GM19023 (cell line): ENCODE measurements around the gene MYRFL.
A peak's percentile ranks its signal among the peaks of the same experiment; 100 is the strongest.

Experiments used
- ATAC-seq: cut with Tn5 transposase; IDR thresholded peaks from one replicate; pipeline ENCODE4 v1.9.1; 2021; ENCODE audit warnings: mild to moderate bottlenecking, moderate library complexity; ENCODE audit not compliant: unreplicated experiment

Gene MYRFL

GRCh38 chr12:69929531-69929930, 104.5 kb downstream of the MYRFL start:
- ATAC-seq = no peak

DNA sequence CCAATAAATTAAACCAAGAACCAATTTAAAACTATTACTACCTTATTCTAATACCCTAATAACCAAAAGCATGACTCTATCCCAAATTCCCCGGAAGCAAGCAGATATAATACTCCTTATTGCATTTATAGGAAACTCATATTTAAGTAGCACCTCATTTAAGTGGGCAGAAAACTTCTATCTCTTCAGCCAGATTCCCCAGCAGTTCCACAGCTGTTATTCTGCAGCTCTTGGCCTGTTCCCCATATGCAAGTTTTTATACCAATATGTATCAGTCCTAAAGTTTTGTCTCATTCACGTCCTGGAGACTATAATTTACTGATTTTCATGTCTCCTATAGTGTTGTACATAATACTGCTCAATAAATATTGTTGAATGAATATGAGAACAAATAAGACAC, 106.5 kb downstream of the MYRFL start:
- ATAC-seq = no peak

DNA sequence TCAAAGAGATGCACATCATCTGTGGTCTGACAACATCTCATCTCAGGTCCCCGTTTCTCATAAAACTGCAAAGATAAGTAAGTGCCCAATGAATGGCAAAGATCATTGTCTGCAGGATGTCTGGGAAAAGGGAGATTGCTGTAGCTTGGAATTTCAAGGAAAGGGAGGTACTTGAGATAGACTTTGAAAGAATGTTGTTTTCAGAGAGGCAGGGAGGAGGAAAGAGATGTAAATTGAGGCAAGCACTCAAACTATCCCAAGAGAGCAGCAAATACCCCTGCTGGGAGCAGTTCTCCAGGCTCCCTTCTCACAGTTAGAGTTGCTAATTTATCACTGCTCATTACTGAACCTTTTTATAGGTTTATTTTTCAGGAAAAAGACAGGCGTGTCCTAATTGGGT, 107.1 kb downstream of the MYRFL start:
- ATAC-seq = no peak

DNA sequence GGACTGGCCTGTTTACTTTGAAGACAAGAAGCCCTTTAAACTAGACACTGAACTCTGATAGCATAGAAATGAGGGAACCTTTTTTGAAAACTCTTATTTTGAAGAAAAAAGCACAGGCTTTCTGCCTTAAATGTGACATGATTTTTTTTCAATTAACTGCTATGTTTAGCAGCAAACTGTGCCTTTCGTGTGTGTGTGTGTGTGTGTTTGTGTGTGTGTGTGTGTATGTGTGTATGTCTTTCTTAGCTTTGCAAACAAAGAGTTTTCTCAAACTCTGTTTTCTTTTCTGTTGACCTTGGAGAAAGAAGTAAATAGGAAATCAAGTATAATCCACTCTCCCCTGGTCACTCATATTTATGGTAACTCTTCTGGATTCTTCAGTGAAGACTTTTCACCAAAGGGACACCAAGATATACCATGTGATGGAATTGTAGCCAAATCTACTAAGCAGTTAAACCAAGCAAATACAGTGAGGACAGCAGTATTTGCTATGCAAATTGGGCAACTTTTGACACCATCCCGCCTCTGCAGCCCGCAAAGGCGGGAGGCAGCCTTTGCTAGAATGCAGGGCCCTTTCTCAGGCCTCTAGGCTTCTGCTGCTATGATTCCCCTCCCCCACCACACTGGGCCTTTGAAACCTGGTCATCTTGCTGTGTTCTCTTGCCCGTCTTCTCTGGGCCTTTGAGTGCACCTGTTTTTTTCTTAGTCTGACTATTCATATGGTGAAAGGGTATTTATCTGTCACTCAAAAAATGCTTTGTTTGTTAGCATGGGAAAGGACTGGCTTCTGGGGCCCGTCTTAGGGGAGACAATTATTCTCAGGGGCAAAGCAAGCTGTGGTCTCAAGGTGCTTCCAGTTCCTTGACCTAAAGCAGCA, 107.9 kb downstream of the MYRFL start:
- peak; percentile 59 for ATAC-seq

DNA sequence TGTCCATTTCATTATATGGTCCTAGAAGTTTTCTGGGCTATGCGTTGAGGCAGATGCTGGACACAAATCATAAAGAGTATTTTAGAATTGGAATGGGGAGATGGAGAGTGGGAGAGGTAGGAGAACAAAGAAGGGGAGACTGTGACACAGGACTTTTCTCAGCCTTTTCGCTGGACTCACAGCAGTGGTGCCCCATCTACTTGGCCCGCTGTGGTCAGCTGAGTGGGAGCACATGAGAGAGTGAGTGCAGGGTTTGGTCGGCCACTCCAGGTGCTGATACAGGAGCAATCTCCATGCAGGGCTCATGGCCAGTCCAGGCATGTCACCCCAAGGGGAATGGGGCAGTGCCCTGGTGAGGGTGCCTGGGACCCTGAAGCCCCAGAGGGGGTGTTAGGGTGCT, 109.0 kb downstream of the MYRFL start:
- ATAC-seq = no peak

DNA sequence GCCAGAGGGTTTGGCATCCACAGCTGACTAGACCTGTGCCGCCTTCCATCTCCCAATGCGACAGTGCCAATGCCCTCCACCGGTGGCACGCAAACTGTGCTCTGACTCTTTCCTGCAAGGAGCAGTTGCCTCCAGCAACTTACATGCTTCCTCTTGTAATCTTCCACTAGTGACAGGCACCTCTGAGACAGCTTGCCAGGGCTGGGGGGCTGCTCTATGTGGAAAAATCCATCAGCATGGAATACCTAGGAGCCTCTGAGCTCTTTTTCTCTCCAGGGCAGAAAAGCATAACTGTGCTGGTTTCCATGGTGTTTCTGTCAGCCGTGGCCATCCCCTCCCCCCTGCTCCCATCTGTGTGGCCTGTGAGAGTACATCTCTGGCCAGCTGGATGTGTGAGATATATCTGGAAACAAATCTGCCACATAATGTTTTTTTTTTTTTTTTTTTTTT, 110.6 kb downstream of the MYRFL start:
- ATAC-seq = no peak

DNA sequence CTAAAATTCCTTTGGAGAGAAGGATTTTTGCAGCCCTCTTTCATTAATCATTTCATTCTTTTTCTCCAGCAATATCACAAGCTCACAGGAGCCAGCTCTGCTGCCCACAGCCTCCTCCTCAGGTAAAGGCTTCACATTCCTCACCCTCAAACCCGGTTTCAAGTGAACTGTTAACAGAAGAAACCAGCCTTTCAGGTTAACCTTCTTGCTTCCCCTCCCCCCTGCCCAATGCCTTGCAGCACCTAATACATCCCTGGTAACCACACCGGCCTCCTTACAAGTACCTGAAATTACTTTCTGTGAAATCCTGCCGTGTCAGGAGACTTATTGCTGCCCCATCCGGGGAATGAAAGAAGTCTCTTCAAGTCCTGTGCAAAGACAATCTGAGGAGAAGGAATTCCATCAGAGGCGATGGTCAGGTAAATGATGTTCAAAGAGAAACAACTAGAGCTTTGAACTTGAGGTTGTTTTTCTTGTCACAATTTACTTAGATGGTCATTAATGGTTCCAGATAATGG, 111.2 kb downstream of the MYRFL start:
- ATAC-seq = no peak

DNA sequence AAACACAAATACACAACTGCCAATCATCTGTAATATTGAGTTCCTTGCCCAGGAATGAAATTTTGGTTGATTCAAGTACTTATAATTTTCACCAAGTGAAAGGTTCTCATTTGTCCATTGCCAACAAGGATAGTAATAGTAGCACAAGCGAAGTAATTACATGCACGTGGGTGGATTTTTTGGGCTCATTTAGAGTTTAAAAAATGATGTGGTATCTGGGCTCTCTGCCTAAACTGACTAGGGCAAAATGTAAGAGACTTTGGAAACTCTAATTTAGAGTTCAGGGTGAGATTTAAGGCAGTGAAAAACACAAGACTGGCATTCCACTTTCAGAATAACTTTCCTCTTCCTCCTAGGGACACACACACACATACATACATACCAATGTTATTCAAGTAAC, 111.7 kb downstream of the MYRFL start:
- ATAC-seq = no peak

DNA sequence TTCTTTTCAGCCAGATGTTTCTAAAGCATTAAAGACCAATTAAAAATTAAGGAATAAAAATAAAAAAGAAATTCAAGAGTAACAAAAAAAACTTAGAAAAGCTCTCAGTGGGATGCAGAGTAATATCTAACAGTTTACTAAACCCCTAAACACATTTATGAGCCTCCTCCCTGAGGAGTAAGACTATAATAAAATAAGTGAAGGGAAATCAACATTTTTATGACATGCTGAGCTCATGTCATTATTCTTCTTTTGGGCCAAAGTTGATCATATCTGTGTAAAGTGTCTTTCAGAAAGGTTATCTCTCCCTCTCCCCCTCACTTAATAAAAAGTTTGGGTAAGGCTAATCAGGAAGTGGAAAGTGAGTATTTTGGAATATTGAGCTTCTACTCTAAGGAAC, 122.1 kb downstream of the MYRFL start:
- no peak for ATAC-seq

DNA sequence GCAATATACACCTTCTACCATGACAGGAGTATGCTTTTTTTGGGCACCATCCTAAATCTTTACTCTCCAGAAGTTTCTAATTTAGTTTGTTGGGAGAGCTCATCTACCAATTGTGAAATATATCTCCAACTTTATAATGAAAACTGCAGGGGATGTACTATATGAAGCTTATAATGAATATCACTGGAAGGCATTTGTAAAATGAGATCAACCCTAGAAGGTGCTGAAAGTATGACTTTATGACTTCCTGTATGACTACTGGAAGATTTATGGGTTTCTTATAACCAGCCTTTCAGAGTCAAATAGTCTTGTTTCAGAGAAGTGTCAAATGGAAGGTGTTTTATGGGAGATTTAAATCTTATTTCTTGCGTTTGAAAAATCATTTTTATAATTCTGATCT, 122.9 kb downstream of the MYRFL start:
- ATAC-seq = no peak

DNA sequence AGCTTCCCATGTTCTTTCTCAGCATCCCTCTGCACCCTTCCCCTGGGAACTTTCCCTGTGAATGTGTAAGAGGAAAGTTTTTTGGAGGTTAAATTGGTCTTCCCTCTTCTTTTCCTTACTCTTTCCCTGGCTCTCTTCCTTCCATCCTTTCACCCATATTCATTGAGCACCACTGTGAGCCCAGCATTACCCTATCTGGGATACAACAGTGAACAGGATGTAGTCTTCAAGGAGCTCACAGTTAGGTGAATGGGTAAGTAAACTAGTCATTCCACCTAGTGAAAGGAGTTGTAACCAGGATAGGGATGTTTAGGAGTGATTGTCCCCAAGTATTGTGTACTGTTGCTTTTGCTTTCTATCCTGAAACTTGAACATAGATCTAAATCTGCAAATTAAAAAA, 123.8 kb downstream of the MYRFL start:
- no peak for ATAC-seq

- ATAC-seq = no peak
Observed at GRCh38 chr12:69949311-69950002, 124.4 kb downstream of the MYRFL start.

- no peak for ATAC-seq
Observed at GRCh38 chr12:69951108-69951507, 126.1 kb downstream of the MYRFL start.

DNA sequence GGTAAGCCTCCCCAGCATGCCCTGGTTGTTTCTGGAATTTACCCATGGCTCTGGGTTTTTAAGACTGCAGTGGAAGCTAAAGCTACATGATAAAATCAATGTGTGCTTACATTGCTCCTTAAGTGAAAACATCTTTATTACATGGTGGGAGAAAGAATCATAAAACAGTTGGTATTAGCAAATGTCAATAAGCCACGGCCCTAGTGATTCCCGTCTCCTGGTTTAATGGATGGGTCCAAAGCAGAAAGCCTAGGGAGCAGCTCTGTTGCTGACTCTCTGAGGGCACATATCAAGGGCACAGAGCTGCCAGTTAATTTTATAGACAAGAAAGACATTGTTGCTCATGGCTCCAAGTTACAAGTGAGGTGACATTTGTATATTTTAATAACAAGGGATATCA, 127.9 kb downstream of the MYRFL start:
- no peak for ATAC-seq

DNA sequence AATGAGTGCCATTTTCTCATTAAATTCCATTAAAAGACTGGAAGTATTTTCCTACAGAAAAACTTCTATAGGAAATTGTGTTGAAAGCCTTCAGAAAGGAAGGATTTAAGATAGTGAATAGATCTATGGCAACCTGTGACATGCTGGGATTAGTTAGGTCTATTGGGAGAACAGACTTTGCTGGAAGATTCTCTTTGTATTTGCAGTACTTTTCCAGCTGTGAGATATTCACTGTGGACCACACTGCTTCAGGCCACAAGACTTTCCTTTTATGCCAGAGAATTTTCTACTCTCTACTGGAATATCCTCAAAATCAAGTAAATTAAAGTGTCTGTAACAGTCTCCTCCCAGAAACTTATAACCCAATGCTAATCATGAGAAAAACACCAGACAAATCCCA, 136.2 kb downstream of the MYRFL start:
- ATAC-seq = no peak

DNA sequence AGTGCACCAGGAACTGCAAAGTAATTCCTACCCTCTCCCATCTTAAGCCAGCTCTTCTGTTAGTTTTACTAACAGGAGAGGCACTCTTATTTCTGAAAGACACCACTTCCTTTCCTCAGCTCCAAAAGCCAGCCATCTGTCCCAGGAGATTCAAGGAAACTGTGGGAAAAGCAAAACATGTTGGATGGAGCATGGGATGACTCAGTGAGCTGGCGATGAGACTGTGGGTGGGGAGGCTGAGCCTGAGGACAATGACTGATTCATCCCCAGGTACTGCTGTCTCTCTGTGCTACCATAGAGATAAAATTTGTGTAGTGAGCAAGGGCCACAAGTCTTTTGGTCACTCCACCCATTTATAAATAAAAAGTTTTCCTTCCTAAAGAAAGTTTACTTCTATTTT, 141.4 kb downstream of the MYRFL start:
- ATAC-seq = no peak

GRCh38 chr12:69966839-69967238, 141.8 kb downstream of the MYRFL start:
- no peak for ATAC-seq

DNA sequence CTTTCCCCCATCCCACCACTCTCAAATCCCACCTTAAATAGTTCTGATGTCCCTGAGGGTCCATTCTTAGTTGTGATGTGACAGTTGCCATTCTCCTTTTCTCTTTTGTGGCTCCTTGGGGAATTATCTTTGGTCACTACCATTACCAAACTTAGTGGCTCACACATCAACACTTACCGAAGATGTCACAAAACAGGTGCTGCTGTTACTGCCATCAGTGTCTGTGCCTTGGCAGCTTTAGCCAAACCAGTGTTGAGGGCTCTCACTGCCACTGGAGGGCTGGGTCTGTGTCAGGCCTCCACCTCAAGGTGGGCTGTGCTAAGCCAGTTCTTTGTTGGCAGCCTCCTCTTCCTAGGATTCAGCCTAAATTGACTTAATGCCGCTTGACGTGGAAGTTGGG, 144.0 kb downstream of the MYRFL start:
- ATAC-seq = no peak

GRCh38 chr12:69972136-69972535, 147.1 kb downstream of the MYRFL start:
- no peak for ATAC-seq

GRCh38 chr12:69978020-69978419, 153.0 kb downstream of the MYRFL start:
- no peak for ATAC-seq

GRCh38 chr12:69981881-69982475, 157.0 kb downstream of the MYRFL start:
- no peak for ATAC-seq

- no peak for ATAC-seq
Observed at GRCh38 chr12:69984241-69984640, 159.2 kb downstream of the MYRFL start.
